ENCODE results near the gene PRKRIP1.

The PRKRIP1 gene

GRCh38 chr7:102395873-102396709 is at the start of gene PRKRIP1 (continued):
- TF ChIP-seq PBX3 (CRISPR knock-in tag; IDR thresholded peaks at IDR 0.05) (0 out of 2 replicates have a peak, but pooled peaks have one; percentile 32), TSHZ1 (tag by site-specific recombination; IDR thresholded peaks at IDR 0.05; ENCODE audit: borderline replicate concordance) (no peak), ZSCAN23 (tag by site-specific recombination; IDR thresholded peaks at IDR 0.05) (no peak), KLF16 (tag by site-specific recombination; IDR thresholded peaks at IDR 0.05) (no peak; the same call in 1 of the 2 replicates), ZNF560 (tag by site-specific recombination; IDR thresholded peaks at IDR 0.05; ENCODE audit: borderline replicate concordance) (no peak), SCRT1 (tag by site-specific recombination; IDR thresholded peaks at IDR 0.05; ENCODE audit: borderline replicate concordance) (no peak), ZNF266 (tag by site-specific recombination; IDR thresholded peaks at IDR 0.05; ENCODE audit: low read depth) (no peak), ZNF521 (tag by site-specific recombination; IDR thresholded peaks at IDR 0.05) (no peak), ZBTB7A (tag by site-specific recombination; IDR thresholded peaks at IDR 0.05; ENCODE audit: low read depth) (no peak), ZNF184 (tag by site-specific recombination; IDR thresholded peaks at IDR 0.05) (no peak), ZNF169 (tag by site-specific recombination; IDR thresholded peaks at IDR 0.05) (no peak), ZNF221 (tag by site-specific recombination; IDR thresholded peaks at IDR 0.05; ENCODE audit: borderline replicate concordance) (no peak), ZNF76 (tag by site-specific recombination; IDR thresholded peaks at IDR 0.05; ENCODE audit: borderline replicate concordance, low read depth) (no peak), ZNF600 (tag by site-specific recombination; IDR thresholded peaks at IDR 0.05) (peak; percentile 83), ZNF26 (tag by site-specific recombination; IDR thresholded peaks at IDR 0.05) (no peak), ZNF148 (tag by site-specific recombination; IDR thresholded peaks at IDR 0.05; ENCODE audit: borderline replicate concordance) (no peak), MEIS1 (CRISPR knock-in tag; IDR thresholded peaks at IDR 0.05; ENCODE audit: borderline replicate concordance) (no peak), SETDB1 (IDR thresholded peaks at IDR 0.05; ENCODE audit: insufficient read length, low read length) (no peak), ZNF214 (tag by site-specific recombination; IDR thresholded peaks at IDR 0.05; ENCODE audit: borderline replicate concordance) (no peak), ZNF777 (tag by site-specific recombination; IDR thresholded peaks at IDR 0.05; ENCODE audit: borderline replicate concordance) (no peak)
- TF ChIP-seq, protein P1, sequence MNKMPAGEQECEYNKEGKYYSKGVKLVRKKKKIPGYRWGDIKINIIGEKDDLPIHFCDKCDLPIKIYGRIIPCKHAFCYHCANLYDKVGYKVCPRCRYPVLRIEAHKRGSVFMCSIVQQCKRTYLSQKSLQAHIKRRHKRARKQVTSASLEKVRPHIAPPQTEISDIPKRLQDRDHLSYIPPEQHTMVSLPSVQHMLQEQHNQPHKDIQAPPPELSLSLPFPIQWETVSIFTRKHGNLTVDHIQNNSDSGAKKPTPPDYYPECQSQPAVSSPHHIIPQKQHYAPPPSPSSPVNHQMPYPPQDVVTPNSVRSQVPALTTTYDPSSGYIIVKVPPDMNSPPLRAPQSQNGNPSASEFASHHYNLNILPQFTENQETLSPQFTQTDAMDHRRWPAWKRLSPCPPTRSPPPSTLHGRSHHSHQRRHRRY (tag by site-specific recombination; IDR thresholded peaks at IDR 0.05) = no peak
- TF ChIP-seq, protein P2, sequence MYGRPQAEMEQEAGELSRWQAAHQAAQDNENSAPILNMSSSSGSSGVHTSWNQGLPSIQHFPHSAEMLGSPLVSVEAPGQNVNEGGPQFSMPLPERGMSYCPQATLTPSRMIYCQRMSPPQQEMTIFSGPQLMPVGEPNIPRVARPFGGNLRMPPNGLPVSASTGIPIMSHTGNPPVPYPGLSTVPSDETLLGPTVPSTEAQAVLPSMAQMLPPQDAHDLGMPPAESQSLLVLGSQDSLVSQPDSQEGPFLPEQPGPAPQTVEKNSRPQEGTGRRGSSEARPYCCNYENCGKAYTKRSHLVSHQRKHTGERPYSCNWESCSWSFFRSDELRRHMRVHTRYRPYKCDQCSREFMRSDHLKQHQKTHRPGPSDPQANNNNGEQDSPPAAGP (tag by site-specific recombination; IDR thresholded peaks at IDR 0.05) = 0 out of 2 replicates have a peak, but pooled peaks have one; percentile 14
- TF ChIP-seq, protein P3, sequence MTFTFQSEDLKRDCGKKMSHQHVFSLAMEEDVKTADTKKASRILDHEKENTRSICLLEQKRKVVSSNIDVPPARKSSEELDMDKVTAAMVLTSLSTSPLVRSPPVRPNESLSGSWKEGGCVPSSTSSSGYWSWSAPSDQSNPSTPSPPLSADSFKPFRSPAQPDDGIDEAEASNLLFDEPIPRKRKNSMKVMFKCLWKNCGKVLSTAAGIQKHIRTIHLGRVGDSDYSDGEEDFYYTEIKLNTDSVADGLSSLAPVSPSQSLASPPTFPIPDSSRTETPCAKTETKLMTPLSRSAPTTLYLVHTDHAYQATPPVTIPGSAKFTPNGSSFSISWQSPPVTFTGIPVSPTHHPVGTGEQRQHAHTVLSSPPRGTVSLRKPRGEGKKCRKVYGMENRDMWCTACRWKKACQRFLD (tag by site-specific recombination; IDR thresholded peaks at IDR 0.05) = no peak
- TF ChIP-seq, protein P4, sequence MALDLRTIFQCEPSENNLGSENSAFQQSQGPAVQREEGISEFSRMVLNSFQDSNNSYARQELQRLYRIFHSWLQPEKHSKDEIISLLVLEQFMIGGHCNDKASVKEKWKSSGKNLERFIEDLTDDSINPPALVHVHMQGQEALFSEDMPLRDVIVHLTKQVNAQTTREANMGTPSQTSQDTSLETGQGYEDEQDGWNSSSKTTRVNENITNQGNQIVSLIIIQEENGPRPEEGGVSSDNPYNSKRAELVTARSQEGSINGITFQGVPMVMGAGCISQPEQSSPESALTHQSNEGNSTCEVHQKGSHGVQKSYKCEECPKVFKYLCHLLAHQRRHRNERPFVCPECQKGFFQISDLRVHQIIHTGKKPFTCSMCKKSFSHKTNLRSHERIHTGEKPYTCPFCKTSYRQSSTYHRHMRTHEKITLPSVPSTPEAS (tag by site-specific recombination; IDR thresholded peaks at IDR 0.05) = no peak
